Type B pancreatic cell (in vitro differentiated cells): ENCODE data around the gene TEFM. TPM values are rescaled to one million over a fixed set of nuclear protein-coding genes. Genes with fewer than 3 reads are reported as not detected.

Experiments
- DNase-seq: peaks from one replicate; pipeline ENCODE4 v3.0.0; 2021; ENCODE audit warnings: mixed read lengths; ENCODE audit not compliant: unreplicated experiment; ENCODE audit errors: extremely low spot score
- H3K27ac Mint-ChIP-seq: 2 replicates; pipeline ENCODE4 v1.8.0; 2021; ENCODE audit warnings: mild to moderate bottlenecking, mixed read lengths
- H3K27me3 Mint-ChIP-seq: 2 replicates; pipeline ENCODE4 v1.8.0; 2021; ENCODE audit warnings: mixed read lengths
- H3K36me3 Mint-ChIP-seq: 2 replicates; pipeline ENCODE4 v1.8.0; 2021; ENCODE audit warnings: mixed read lengths
- H3K4me1 Mint-ChIP-seq: one replicate; pipeline ENCODE4 v1.8.0; 2021; ENCODE audit warnings: mixed read lengths; ENCODE audit not compliant: unreplicated experiment
- H3K4me3 Mint-ChIP-seq: 2 replicates; pipeline ENCODE4 v1.8.0; 2021; ENCODE audit warnings: mild to moderate bottlenecking, mixed read lengths
- H3K9me3 Mint-ChIP-seq: 2 replicates; pipeline ENCODE4 v1.8.0; 2021; ENCODE audit warnings: mixed read lengths
- CTCF ChIP-seq: fragments of 200-600 bp; sonication (generic); conservative IDR thresholded peaks from 2 replicates; pipeline ENCODE4 v1.5.0; 2021; ENCODE audit warnings: antibody characterized with exemption, mild to moderate bottlenecking
- long read RNA-seq: library from polyadenylated mRNA; unstranded; transcript quantifications from one replicate; pipeline ENCODE4 v2.0.0, GENCODE V29; 2020
- total RNA-seq: library from RNA; stranded (reverse); gene quantifications from 2 replicates; pipeline ENCODE4 v1.2.1, GENCODE V29; 2021; ENCODE audit warnings: low replicate concordance

TEFM gene
- 17.8 and 19.4 TPM in 2 replicates for total RNA-seq
- long read RNA-seq, transcript TEFM-205 (4 exons, 1,891 nt) = major isoform, 45 of 59 reads
- long read RNA-seq, partial matches to known transcripts = 1 of 59 reads
- long read RNA-seq, other reads (novel, unspliced or antisense) = 7 of 59 reads

- H3K4me3 Mint-ChIP-seq = peak within 1 kb of the TSS; percentile 98
Observed at GRCh38 chr17:30906101-30906911, at the start of gene TEFM. TEFM (minus strand) TSS chr17:30906238; CDS start chr17:30906198, 40 bp downstream.

GRCh38 chr17:30954046-30954830 lies 48.2 kb upstream of the TEFM start:
- H3K27ac Mint-ChIP-seq = no peak overlapping the region
- TF ChIP-seq CTCF = no peak
- H3K4me3 Mint-ChIP-seq = no peak overlapping the region
- H3K9me3 Mint-ChIP-seq = no peaks in the 10 kb centered on the region
- H3K27me3 Mint-ChIP-seq = no peaks in the 10 kb centered on the region
- peaks cover 7% of the 10 kb centered on the region for H3K4me1 Mint-ChIP-seq
- H3K36me3 Mint-ChIP-seq = no peaks in the 10 kb centered on the region
- no peak for DNase-seq

More at GRCh38 chr17:30906101-30906911, at the start of gene TEFM:
- Mint-ChIP-seq H3K36me3 (peaks cover 8% of the 10 kb centered on the region), H3K27ac (peak within 1 kb of the TSS; percentile 88), H3K9me3 (no peaks in the 10 kb centered on the region), H3K4me1 (peaks cover 15% of the 10 kb centered on the region), H3K27me3 (no peaks in the 10 kb centered on the region)
- TF ChIP-seq CTCF = peak; percentile 20
- DNase-seq = peak; percentile 94

DNA sequence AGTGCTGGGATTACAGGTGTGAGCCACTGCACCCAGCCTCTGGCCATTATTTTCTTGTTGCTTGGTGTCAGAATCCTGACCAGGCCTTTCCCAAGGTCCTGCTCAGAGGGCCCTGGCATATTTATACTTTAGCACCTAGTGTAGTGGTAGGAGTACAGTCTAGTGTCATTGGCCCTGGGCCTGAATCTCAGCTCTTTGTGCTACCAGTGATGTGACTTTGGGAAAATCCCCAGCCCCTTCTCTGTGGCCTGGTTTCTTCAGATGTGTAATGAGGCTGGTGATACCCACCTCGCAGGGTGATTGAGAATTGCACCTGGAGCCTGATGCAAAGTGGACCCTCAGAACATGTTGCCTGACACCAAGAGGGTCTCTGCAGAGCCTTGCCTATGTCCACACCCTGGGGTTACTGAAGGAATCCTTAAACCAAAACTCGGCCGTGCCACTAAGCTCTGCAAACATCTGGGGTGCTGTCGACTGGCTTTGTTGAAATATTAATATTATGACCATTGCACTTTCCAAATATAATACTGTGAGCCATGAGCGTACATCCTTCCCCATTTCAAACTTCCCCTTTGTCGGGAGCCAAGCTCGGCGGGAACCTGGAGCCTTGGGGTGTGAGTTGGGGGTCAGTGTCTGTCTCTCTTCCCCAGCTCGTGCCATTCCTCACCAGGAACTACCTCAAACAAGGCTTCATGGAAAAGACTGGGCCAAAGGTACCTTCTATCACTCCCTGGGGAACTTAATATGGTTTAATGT lies 46.8 kb upstream of the TEFM start:
- Mint-ChIP-seq H3K36me3 (no peaks in the 10 kb centered on the region), H3K27me3 (no peaks in the 10 kb centered on the region)
- no peak for TF ChIP-seq CTCF

DNA sequence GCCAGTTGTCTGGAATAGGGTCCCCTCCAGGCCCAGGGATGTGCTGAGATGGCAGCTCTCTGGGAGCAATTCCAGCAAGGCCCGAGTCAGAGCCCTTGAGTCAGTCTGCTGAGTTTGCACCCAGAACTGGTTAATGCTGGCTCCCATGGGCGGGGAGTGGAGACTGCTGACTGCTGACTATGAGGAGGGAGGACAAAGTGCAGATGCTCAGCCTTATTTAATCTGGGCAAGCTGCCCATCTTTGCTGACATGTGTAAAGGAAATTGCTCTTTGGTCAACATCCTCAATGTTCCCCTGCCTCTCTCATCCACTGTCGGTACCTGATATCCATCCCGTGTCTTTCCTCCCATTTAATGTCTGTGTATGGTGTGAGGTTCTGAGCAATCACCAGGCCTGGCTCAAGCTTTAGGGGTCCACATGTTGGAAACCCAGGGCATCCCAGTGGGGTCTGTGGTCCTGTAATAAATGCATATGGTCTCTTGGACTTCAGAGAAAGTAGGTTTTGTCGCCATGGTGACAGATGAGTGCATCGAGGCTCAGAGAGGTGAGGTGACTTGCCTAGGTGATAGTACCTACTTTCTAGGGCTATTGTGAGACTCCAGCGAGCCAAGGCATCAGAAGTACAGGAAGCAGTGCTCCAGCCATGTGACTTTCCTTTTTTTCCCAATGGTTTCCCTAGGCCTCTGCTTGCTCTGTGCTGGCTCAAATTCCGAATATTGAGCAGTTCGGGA lies 44.8 kb upstream of the TEFM start:
- no peaks in the 10 kb centered on the region for H3K36me3 Mint-ChIP-seq
- H3K4me3 Mint-ChIP-seq = no peak overlapping the region
- H3K27me3 Mint-ChIP-seq = no peaks in the 10 kb centered on the region
- no peak for DNase-seq
- TF ChIP-seq CTCF = no peak
- H3K4me1 Mint-ChIP-seq = no peaks in the 10 kb centered on the region
- H3K9me3 Mint-ChIP-seq = no peaks in the 10 kb centered on the region
- peak overlapping the region; percentile 50 for H3K27ac Mint-ChIP-seq

More for the DNA sequence above, 46.8 kb upstream of the TEFM start:
- H3K4me1 Mint-ChIP-seq = peaks cover 7% of the 10 kb centered on the region
- no peak for DNase-seq
- no peak overlapping the region for H3K4me3 Mint-ChIP-seq
- no peaks in the 10 kb centered on the region for H3K9me3 Mint-ChIP-seq
- H3K27ac Mint-ChIP-seq = no peak overlapping the region

GRCh38 chr17:30950189-30950588 lies 44.2 kb upstream of the TEFM start:
- H3K27ac Mint-ChIP-seq = no peak overlapping the region
- H3K27me3 Mint-ChIP-seq = no peaks in the 10 kb centered on the region
- TF ChIP-seq CTCF = no peak
- H3K36me3 Mint-ChIP-seq = no peaks in the 10 kb centered on the region
- H3K9me3 Mint-ChIP-seq = no peaks in the 10 kb centered on the region
- H3K4me3 Mint-ChIP-seq = no peak overlapping the region
- no peaks in the 10 kb centered on the region for H3K4me1 Mint-ChIP-seq
- no peak for DNase-seq
